ENCODE measurements around the gene MKNK2. TPM values are rescaled to one million over a fixed set of nuclear protein-coding genes. Genes with fewer than 3 reads are reported as not detected.
A peak's percentile ranks its signal among the peaks of the same experiment; 100 is the strongest.

Gene MKNK2
- total and polyA plus RNA-seq, 2 of the 13 experiments (the other 11 are each of a cell fraction or from before 2014, with no cell fraction given), result 44.9 to 112 TPM

DNA sequence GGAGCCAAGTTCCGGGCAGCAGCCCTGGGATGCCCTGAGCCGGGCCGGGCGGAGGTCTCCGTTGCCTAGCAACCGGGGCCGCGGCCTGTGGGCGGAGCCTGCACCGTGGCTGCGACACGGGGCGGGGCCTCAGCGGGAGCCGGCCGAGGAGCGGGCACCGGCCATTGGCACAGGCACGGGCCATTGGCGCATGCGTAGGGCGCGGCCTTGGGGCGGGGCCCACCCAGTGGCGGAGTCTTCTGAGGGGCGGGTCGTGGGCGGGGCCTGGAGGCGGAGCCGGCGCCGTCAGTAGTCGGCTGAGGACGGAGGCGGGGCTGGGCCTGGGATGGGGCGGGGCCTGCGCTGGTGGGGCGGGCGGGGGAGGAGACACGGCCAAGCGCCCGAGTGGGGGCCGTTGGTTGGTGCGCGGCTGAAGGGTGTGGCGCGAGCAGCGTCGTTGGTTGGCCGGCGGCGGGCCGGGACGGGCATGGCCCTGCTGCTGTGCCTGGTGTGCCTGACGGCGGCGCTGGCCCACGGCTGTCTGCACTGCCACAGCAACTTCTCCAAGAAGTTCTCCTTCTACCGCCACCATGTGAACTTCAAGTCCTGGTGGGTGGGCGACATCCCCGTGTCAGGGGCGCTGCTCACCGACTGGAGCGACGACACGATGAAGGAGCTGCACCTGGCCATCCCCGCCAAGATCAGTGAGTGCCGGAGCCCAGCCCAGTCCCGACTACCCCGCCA is 45.6 kb upstream of the MKNK2 start, which contains the start of gene IZUMO4 (continued):
- TF ChIP-seq ZNF317 (CRISPR knock-in tag; IDR thresholded peaks at IDR 0.05) (no peak), KDM4B (CRISPR knock-in tag; IDR thresholded peaks at IDR 0.05) (0 out of 2 replicates have a peak, but pooled peaks have one; percentile 23), SNAPC4 (CRISPR knock-in tag; IDR thresholded peaks at IDR 0.05) (no peak), DRAP1 (CRISPR knock-in tag; IDR thresholded peaks at IDR 0.05) (peak; percentile 89), MXI1 (IDR thresholded peaks at IDR 0.05; ENCODE audit: borderline replicate concordance, low read depth, low read length) (peak; percentile 89; the same call in 2 of the 3 replicates), ZFX (CRISPR knock-in tag; IDR thresholded peaks at IDR 0.05; ENCODE audit: low read depth) (peak; percentile 9; the same call in 1 of the 2 replicates), REPIN1 (CRISPR knock-in tag; IDR thresholded peaks at IDR 0.05; ENCODE audit: borderline replicate concordance, low read depth) (0 out of 2 replicates have a peak, but pooled peaks have one; percentile 14), ZFP36 (IDR thresholded peaks at IDR 0.05; ENCODE audit: borderline replicate concordance, low read depth, low read length, partially characterized antibody) (no peak), LRRFIP1 (CRISPR knock-in tag; conservative IDR thresholded peaks at IDR 0.05) (no peak), SMAD1 (CRISPR knock-in tag; IDR thresholded peaks at IDR 0.05; ENCODE audit: borderline replicate concordance, low read depth) (no peak), RARG (CRISPR knock-in tag; IDR thresholded peaks at IDR 0.05; ENCODE audit: low read depth) (0 out of 2 replicates have a peak, but pooled peaks have one; percentile 26), NFYB (CRISPR knock-in tag; IDR thresholded peaks at IDR 0.05) (peak; percentile 70), RAD21 (CRISPR knock-in tag; IDR thresholded peaks at IDR 0.05) (peak; percentile 54), IKZF5 (CRISPR knock-in tag; IDR thresholded peaks at IDR 0.05) (0 out of 2 replicates have a peak, but pooled peaks have one; percentile 13), ETV6 (CRISPR knock-in tag; conservative IDR thresholded peaks at IDR 0.05) (0 out of 2 replicates have a peak, but pooled peaks have one; percentile 0), ZNF230 (CRISPR knock-in tag; IDR thresholded peaks at IDR 0.05) (no peak), SIN3A (IDR thresholded peaks at IDR 0.05; ENCODE audit: borderline replicate concordance, low read depth, low read length) (peak; percentile 69; the same call in 1 of the 2 replicates), ZFY (CRISPR knock-in tag; IDR thresholded peaks at IDR 0.05) (peak; percentile 21), DR1 (CRISPR knock-in tag; IDR thresholded peaks at IDR 0.05) (peak; percentile 82; the same call in 1 of the 2 replicates), PHF20 (CRISPR knock-in tag; IDR thresholded peaks at IDR 0.05) (peak; percentile 1; the same call in 1 of the 2 replicates), SP2 (CRISPR knock-in tag; IDR thresholded peaks at IDR 0.05) (peak; percentile 69)

Measured in HepG2 (cell line).